ENCODE data around the gene PCBP4. TPM values are rescaled to one million over a fixed set of nuclear protein-coding genes. Genes with fewer than 3 reads are reported as not detected.

Gene PCBP4
- total RNA-seq, 4 donors from 2014 or later: 184 to 320 (median 199) TPM

DNA sequence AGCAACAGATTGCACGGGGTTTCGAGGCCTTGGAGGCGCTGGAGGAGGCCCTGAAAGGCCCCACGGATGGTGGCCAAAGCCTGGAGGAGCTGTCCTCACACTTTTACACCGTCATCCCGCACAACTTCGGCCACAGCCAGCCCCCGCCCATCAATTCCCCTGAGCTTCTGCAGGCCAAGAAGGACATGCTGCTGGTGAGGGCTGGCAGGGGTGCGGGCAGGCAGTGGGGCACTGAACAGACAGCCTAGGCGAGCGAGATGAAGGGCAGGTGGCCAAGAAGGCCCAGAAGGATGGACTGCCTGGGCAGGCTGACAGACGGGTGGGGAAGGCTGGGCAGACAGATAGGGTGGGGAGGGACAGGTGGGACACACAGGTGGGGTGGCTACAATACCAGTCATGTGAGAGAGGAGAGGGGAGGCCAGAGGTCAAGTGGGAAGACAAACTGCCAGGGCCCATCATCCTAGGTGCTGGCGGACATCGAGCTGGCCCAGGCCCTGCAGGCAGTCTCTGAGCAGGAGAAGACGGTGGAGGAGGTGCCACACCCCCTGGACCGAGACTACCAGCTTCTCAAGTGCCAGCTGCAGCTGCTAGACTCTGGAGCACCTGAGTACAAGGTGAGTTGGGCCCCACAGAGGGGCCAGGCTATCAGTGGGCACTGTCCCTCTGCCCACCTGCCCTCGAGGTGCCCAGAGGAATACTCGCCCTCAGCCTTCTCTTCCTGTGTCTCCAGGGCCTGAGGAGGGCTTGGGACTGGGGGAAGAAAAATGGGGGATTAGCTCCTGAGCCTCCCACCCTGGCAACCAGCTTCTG, 22.0 kb downstream of the PCBP4 start:
- Histone ChIP-seq H3K27me3 (no peaks in the 10 kb centered on the region), H3K4me3 (no peak overlapping the region), H3K9me3 (no peaks in the 10 kb centered on the region), H3K36me3 (peaks cover 0 to 21% of the 10 kb centered on the region in 2 donors), H3K4me1 (peaks cover 22 to 25% of the 10 kb centered on the region in 2 donors), H3K27ac (no peak overlapping the region)
- in situ Hi-C loops (cut with MboI; ENCODE audit: low sequenced_read_pairs in 4 of 4): loop anchor here in 2 of 4 donors (10.0 kb wide), 1 partner anchor 50 kb away; the partner anchor contains the start of gene RPL29 (in 2 of the 2)
- ATAC-seq: no peak
- TF ChIP-seq, protein P1, sequence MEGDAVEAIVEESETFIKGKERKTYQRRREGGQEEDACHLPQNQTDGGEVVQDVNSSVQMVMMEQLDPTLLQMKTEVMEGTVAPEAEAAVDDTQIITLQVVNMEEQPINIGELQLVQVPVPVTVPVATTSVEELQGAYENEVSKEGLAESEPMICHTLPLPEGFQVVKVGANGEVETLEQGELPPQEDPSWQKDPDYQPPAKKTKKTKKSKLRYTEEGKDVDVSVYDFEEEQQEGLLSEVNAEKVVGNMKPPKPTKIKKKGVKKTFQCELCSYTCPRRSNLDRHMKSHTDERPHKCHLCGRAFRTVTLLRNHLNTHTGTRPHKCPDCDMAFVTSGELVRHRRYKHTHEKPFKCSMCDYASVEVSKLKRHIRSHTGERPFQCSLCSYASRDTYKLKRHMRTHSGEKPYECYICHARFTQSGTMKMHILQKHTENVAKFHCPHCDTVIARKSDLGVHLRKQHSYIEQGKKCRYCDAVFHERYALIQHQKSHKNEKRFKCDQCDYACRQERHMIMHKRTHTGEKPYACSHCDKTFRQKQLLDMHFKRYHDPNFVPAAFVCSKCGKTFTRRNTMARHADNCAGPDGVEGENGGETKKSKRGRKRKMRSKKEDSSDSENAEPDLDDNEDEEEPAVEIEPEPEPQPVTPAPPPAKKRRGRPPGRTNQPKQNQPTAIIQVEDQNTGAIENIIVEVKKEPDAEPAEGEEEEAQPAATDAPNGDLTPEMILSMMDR (IDR thresholded peaks at IDR 0.05 in 4 of 5, conservative IDR thresholded peaks at IDR 0.05 in 1 of 5): no peak
- TF ChIP-seq POLR2A (IDR thresholded peaks at IDR 0.05): no peak
- intact Hi-C loops (cut with DNase I; ENCODE audit: low total_unique reads): no loop called here
- no peak for DNase-seq

DNA sequence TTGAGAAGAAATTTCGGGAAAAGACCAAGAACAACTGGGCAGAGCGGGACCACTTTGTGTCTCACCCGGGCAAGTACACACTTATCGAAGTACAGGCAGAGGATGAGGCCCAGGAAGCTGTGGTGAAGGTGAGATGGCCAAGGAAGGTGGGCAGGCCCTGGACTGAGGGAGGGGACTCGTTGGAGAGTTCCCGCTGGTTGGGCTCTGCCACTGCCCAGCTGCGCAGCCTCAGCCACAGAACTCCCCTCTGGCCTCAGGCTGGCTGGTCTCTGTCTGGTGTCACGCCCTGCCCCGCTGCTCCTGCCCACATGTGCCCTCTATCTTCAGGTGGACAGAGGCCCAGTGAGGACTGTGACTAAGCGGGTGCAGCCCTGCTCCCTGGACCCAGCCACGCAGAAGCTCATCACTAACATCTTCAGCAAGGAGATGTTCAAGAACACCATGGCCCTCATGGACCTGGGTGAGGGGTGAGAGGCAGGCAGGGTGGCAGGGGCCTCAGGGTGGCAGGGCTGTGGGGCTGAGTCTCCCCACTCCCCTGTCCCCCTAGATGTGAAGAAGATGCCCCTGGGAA, 22.7 kb downstream of the PCBP4 start:
- DNase-seq (no peak), ATAC-seq (no peak)
- no peak overlapping the region for H3K4me3 ChIP-seq
- peaks cover 0 to 21% of the 10 kb centered on the region in 2 donors for H3K36me3 ChIP-seq
- in situ Hi-C loops (cut with MboI; ENCODE audit: low sequenced_read_pairs in 4 of 4): loop anchor here in 2 of 4 donors (10.0 kb wide), 1 partner anchor 50 kb away; the partner anchor contains the start of gene RPL29 (in 2 of the 2)
- H3K27ac ChIP-seq: no peak overlapping the region
- no peaks in the 10 kb centered on the region for H3K9me3 ChIP-seq
- intact Hi-C loops (cut with DNase I; ENCODE audit: low total_unique reads): no loop called here
- no peaks in the 10 kb centered on the region for H3K27me3 ChIP-seq
- H3K4me1 ChIP-seq: peaks cover 23 to 29% of the 10 kb centered on the region in 2 donors
- TF ChIP-seq POLR2A (IDR thresholded peaks at IDR 0.05): no peak
- TF ChIP-seq, protein P1 (IDR thresholded peaks at IDR 0.05 in 4 of 5, conservative IDR thresholded peaks at IDR 0.05 in 1 of 5): no peak

DNA sequence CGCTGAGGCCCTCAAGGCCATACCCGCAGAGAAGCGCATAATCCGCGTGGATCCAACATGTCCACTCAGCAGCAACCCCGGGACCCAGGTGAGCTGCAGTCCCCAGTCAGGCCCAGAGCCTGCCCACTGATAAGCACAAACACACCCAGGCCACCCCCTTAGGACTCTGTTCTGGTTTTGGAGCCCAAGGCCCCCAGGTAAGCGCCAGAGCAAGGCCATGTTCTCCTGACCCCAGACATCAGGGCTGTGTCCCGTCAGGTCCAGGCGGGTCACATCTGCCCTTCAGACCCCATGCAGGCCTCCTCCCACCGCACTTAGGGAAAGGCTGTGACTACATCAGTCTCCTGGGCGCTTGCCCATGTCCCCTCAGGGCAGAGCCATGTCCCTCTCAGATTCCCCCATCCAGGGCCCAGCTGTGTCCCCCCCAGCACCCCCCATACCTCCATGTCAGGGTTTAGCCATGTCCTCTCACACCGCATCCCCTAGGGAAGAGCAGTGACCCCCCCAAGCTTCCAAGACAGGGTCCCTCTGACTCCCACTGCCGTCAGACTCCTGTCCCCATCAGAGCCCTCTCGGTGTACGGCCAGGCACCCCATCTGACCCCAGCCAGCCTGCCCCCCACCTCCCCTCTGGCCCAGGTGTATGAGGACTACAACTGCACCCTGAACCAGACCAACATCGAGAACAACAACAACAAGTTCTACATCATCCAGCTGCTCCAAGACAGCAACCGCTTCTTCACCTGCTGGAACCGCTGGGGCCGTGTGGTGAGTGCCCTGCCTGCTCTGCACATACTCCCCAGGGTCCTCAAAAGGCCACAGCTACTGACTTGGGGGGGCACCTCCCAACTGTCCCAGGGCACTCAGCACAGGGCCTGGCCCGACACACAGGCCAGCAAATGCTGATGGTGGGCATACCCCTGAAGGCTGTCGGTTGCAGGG, 23.5 kb downstream of the PCBP4 start:
- intact Hi-C loops (cut with DNase I; ENCODE audit: low total_unique reads) (no loop called here), in situ Hi-C loops (cut with MboI; ENCODE audit: low sequenced_read_pairs in 4 of 4) (loop anchor here in 2 of 4 donors (10.0 kb wide), 1 partner anchor 51 kb away; the partner anchor contains the start of gene RPL29 (in 2 of the 2))
- H3K4me3 ChIP-seq: peak overlapping the region in 2 of 4 donors; percentile 59 to 88
- TF ChIP-seq, protein P1 (IDR thresholded peaks at IDR 0.05 in 4 of 5, conservative IDR thresholded peaks at IDR 0.05 in 1 of 5): no peak
- no peak for TF ChIP-seq POLR2A (IDR thresholded peaks at IDR 0.05)
- DNase-seq (no peak), ATAC-seq (no peak)
- H3K4me1 ChIP-seq: peaks cover 23 to 29% of the 10 kb centered on the region in 2 donors
- H3K9me3 ChIP-seq: no peaks in the 10 kb centered on the region
- H3K27ac ChIP-seq: peak overlapping the region; percentile 92 to 100 (median 95)
- peaks cover 0 to 25% of the 10 kb centered on the region in 2 donors for H3K36me3 ChIP-seq
- H3K27me3 ChIP-seq: no peaks in the 10 kb centered on the region

All from gastrocnemius medialis (tissue), 4 donors.